ENCODE measurements around the gene HERC2. TPM values are rescaled to one million over a fixed set of nuclear protein-coding genes. Genes with fewer than 3 reads are reported as not detected.

The HERC2 gene
- total RNA-seq, 1 donor from 2014 or later = 40.3 TPM

GRCh38 chr15:28113394-28114113 is 208.4 kb downstream of the HERC2 start:
- no peak for DNase-seq (ENCODE audit: low read depth in 2 of 2)

DNA sequence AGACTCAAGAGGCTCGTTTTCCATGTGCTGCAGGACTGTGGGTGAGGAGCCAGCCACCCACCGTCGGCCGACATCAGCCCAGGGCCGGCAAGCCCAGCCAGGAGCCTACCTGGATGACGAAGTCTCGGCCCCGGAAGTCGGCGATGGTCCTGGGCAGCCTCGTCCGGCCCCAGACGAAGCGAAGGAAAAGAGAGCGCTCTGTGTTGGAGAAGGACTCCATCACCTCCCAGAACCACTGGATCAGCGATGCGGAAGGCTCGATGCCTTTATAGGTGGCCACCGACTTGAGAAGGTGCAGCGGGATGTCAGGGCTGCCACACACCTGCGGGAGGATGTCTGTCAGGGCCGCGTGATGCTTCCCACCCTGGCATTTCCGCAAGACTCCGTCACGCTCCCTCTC is 209.0 kb downstream of the HERC2 start:
- DNase-seq (ENCODE audit: low read depth in 2 of 2) = no peak

DNA sequence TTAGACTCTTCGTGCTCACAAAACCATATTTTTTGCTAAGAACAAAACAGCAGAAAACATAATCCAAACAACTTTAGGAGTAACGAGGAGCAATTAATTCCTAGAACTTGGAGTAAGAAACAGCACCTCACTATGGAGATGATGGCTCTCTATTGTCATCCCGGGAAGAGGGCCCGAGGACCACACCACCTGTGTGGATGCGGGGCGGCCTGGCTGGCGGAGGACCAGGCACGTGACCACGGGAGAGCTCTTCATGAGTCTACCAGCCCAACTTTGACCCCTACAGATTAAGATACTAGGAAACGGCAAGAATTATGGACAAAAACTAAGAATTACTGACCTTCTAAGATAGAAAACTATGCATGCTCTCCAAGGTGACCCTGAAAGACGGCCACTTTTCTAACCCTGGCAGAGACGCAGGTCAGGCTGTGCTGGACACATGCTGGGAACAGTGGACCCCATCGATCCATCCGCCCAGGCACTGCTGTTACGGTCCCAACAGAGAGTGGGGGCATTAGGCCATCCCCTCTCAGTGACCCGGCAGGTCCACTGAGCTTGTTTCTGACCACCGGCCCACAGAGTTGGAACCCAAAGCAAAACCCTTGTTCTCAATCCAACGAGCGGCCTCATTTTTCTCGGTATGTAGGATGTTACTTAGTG is 209.7 kb downstream of the HERC2 start:
- no peak for DNase-seq (ENCODE audit: low read depth in 2 of 2)

- DNase-seq (ENCODE audit: low read depth in 2 of 2) = no peak
Observed at GRCh38 chr15:28111543-28111942, 210.4 kb downstream of the HERC2 start.

- no peak for DNase-seq (ENCODE audit: low read depth in 2 of 2)
Observed at GRCh38 chr15:28110481-28110881, 211.5 kb downstream of the HERC2 start.

- no peak for DNase-seq (ENCODE audit: low read depth in 2 of 2)
Observed at GRCh38 chr15:28109626-28110455, 212.1 kb downstream of the HERC2 start.

DNA sequence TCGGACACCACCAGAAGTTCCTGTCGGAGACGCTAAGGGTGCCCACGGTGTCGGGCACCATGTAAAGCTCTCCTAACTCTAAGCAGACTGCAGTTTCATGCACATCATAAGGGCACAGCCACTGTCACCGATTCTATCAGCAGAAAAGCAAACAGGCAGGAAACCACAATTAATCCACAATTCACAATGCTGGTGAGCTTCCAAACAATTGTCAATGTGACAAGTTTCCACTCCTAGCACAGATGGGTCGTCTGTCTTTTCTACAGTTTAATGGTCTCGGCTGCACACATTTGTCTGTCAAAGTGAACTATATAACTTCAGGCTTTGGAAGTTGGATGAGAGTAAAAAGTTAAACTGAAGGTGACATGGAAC is 214.1 kb downstream of the HERC2 start:
- peak in 1 of 2 donors; percentile 4 for DNase-seq (ENCODE audit: low read depth in 2 of 2)

- peak in 1 of 2 donors; percentile 26 for DNase-seq (ENCODE audit: low read depth in 2 of 2)
Observed at GRCh38 chr15:28107111-28107903, 214.7 kb downstream of the HERC2 start.

DNA sequence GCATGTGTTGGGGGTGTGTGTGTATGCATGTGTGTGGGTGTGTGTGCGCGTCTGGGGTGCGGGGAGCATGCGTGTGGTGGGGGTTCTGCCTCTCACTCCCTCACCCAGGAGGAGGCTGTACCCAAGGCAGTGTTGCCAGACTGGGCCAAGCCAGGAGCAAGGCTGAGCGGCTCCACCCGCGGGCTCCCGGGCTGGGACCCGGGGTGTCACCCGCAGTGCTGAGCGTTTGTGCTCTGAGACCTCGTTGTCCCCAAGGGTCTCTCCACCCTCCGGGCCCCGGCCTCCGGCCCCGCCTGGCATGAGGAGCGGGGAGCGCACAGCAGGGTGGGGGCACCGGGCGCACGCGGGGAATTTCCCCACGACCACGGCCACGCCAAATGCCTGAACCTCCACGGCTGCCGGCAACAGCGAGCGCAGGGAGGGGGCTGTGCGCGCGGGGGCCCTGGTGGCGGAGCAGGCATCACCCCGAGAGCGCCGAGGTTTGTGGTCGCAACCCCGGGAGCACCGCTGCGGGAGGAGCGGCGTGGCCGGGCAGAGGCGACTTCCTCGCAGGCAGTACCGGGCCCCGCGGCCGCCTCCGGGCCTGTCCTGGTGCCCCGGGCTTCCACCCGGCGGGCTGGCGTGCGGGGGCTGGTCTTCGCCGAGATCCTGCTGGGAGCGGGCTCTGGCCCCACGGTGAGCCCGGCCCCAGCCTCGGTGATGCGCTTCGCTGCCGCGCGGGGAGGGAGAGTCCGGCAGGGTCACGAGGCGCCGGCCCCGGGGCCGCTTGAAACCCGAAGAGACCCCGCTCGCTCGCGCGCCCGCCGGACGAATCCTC is 215.5 kb downstream of the HERC2 start:
- no peak for DNase-seq (ENCODE audit: low read depth in 2 of 2)

DNA sequence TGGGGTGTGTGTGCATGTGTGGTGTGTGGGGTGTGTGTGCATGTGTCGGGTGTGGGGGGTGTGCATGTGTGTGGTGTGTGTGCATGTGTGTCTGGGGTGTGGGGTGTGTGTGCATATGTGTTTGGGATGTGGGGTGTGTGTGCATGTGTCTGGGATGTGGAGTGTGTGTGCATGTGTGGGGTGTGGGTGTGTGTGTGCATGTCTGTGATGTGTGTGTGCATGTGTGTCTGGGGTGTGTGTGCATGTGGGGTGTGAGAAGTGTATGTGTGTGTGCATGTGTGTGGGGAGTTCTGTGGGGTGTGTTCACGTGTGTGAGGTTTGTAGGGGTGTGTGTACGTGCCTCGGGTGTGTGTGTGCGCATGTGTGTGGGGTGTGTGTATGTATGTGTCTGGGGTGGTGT is 216.2 kb downstream of the HERC2 start:
- DNase-seq (ENCODE audit: low read depth in 2 of 2) = no peak

- no peak for DNase-seq (ENCODE audit: low read depth in 2 of 2)
Observed at GRCh38 chr15:28105224-28105791, 216.7 kb downstream of the HERC2 start.

DNA sequence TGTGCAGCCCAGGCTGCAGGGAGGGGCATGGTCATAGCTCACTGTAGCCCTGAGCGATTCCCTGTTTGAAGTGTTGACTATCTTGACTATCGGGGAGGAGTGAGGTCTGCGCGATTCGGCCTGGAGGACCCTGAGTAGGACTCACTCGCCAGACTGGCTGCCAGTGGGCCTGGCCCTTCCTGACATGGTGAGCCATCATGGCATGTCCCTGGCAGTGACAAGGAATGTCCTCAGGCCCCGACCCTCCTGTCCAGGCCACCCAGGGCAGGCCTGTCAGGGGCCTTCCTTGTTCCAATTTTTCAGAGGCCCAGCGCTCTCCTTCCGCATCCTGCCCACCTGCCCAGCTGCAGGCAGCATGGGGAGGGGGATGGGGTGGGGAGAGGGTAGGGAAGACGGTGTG is 217.7 kb downstream of the HERC2 start:
- DNase-seq (ENCODE audit: low read depth in 2 of 2) = no peak

GRCh38 chr15:28103831-28104230 is 218.1 kb downstream of the HERC2 start:
- no peak for DNase-seq (ENCODE audit: low read depth in 2 of 2)

DNA sequence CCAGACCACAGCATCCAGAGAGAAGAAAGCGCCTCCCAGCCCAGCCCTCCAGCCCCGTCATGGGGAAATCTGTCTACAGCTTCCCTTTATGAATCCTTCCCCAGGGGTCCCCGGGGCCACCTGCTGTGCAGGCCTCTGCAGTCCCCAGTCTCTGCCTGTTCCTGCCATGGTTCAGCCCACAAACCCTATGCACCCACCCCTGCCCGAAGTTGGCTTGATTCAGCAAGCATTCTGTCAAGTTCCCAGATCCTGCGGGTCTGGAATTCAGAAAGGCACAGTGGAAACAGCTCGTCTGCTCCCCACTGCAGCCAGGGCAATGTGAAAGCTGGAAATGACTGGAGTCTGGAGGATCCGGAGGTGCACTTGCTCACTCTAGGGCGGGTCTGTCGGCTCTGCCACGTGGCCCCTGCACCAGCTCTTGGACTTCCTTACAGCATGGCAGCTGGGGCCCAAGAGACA is 220.0 kb downstream of the HERC2 start:
- DNase-seq (ENCODE audit: low read depth in 2 of 2) = no peak

GRCh38 chr15:28101201-28101600 is 220.8 kb downstream of the HERC2 start:
- DNase-seq (ENCODE audit: low read depth in 2 of 2) = no peak

GRCh38 chr15:28100516-28101195 is 221.3 kb downstream of the HERC2 start:
- DNase-seq (ENCODE audit: low read depth in 2 of 2) = no peak

DNA sequence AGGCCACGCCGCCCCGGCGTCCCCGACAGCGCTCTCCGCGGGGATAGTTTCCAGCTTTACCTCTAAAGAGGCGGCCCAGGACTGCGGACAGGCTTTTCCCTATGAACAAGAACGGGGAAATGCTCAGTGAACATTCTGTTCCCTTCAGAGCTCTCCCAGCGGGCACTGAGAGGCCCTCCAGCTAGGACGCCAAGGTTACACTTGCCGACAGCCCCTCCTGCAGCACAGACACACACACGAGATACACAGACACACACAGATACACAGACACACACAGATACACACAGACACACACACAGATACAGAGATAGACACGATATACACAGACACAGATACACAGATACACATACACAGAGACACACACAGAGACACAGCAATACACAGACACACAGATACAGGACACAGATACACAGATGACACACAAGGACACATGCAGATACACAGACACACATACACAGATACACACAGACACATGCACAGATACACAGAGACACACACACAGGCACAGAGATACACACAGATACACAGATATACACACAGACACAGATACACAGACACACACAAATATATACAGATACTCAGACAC is 222.3 kb downstream of the HERC2 start:
- no peak for DNase-seq (ENCODE audit: low read depth in 2 of 2)

- DNase-seq (ENCODE audit: low read depth in 2 of 2) = peak in 1 of 2 donors; percentile 37
Observed at GRCh38 chr15:28098766-28099554, 223.0 kb downstream of the HERC2 start, which contains the start of gene OCA2. OCA2 (minus strand) TSS chr15:28099315; CDS start chr15:28081874, 17,441 bp downstream.
